Activated naive CD8-positive, alpha-beta T cell treated with anti-CD3 and anti-CD28 coated beads for 36 hours (primary cell): ENCODE measurements around the gene ZNF607. TPM values are rescaled to one million over a fixed set of nuclear protein-coding genes. Genes with fewer than 3 reads are reported as not detected.
"Not testable (repeated sequence)": the region's sequence is repeated elsewhere in the genome, so short reads cannot be mapped to it uniquely, and the experiment has no call there.

Experiments
- DNase-seq: peaks from one replicate; pipeline ENCODE4 v3.0.0; 2021
- H3K27ac Mint-ChIP-seq: one replicate; pipeline ENCODE4 v1.8.0; 2022; ENCODE audit warnings: mild to moderate bottlenecking, moderate library complexity, mixed read lengths
- H3K27me3 Mint-ChIP-seq: one replicate; pipeline ENCODE4 v1.8.0; 2022; ENCODE audit warnings: mild to moderate bottlenecking, mixed read lengths
- H3K36me3 Mint-ChIP-seq: one replicate; pipeline ENCODE4 v1.8.0; 2021; ENCODE audit warnings: mild to moderate bottlenecking, mixed read lengths
- H3K4me1 Mint-ChIP-seq: one replicate; pipeline ENCODE4 v1.8.0; 2021; ENCODE audit warnings: mixed read lengths
- H3K4me3 Mint-ChIP-seq: one replicate; pipeline ENCODE4 v1.8.0; 2022; ENCODE audit warnings: mild to moderate bottlenecking, moderate library complexity, mixed read lengths
- H3K9me3 Mint-ChIP-seq: one replicate; pipeline ENCODE4 v1.8.0; 2022; ENCODE audit warnings: mixed read lengths
- total RNA-seq, 2 experiments: library from RNA; stranded (reverse); gene quantifications; one replicate each; pipeline ENCODE4 v1.2.3, GENCODE V29; 2021

Gene ZNF607
- 1 to 10 TPM; 4.7 to 6.5 TPM for total RNA-seq

DNA sequence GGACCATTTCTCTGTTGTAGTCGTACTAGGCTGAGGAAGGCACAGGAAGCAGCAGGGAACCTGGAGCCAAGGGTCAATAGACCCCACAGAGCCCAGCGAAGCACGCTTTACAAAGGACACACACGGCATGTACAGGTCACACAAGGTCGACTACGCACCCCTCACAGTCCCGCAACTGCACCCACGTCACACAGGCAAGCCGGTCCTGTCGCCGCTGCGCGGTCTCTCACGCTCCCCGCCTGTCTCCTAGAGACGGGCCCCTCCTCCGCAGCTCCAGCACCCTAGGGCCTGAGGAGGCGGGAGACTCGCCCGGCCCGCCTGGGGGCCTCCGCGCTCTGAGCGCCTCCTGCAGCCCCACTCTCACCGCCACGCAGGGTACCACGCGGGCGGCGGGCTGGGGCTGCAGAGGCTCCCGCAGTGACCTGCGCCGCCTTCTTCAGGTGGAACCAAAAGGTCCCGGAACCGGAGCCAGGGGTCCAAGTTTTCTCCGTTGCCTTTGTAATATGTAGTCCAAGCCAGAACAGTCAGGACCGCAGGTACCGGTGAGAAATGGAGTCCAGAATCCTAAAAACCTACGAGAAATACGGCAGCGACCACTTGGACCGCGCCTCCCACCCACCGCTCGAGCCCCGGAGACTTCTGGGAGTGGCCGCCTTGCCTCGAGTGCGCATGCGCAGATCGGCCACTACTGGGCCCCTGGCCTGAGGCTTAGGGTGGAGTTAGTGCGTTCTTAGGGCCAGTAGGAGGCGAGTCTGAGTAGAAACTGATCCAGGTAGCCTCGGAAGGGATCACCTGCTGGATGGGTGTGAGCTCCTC is at the start of gene ZNF607:
Gene ZNF607 (minus strand): TSS at position 651 of the 816 bp plus-strand sequence. CDS start 8,143 bp downstream, outside the sequence.
- peak within 1 kb of the TSS; percentile 91 for H3K4me3 Mint-ChIP-seq
- peaks cover 17% of the 10 kb centered on the region for H3K9me3 Mint-ChIP-seq
- peaks cover 15% of the 10 kb centered on the region for H3K4me1 Mint-ChIP-seq
- H3K27ac Mint-ChIP-seq = peak within 1 kb of the TSS; percentile 89
- H3K36me3 Mint-ChIP-seq = peaks cover 44% of the 10 kb centered on the region
- H3K27me3 Mint-ChIP-seq = no peaks in the 10 kb centered on the region
- peak; percentile 90 for DNase-seq

DNA sequence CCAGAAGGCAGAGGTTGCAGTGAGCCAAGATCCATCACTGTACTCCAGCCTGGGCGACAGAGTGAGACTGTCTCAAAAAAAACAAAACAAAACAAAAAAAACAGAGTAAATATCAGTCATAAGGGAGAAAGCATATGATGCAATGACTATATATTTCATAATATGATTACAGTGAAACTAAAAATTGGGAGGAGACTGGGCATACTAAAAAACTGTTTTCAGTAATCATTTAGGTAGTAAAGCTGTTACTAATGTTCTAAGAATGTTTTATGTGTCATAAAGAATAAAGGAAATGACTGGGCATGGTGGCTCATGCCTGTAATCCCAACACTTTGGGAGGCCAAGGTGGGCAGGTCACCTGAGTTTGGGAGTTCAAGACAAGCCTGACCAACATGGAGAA is 43.9 kb upstream of the ZNF607 start:
- peaks cover 32% of the 10 kb centered on the region for H3K9me3 Mint-ChIP-seq
- peaks cover 83% of the 10 kb centered on the region for H3K36me3 Mint-ChIP-seq
- no peak for DNase-seq
- H3K27ac Mint-ChIP-seq = peak overlapping the region; percentile 26
- no peaks in the 10 kb centered on the region for H3K27me3 Mint-ChIP-seq
- H3K4me3 Mint-ChIP-seq = no peak overlapping the region
- H3K4me1 Mint-ChIP-seq = no peaks in the 10 kb centered on the region

DNA sequence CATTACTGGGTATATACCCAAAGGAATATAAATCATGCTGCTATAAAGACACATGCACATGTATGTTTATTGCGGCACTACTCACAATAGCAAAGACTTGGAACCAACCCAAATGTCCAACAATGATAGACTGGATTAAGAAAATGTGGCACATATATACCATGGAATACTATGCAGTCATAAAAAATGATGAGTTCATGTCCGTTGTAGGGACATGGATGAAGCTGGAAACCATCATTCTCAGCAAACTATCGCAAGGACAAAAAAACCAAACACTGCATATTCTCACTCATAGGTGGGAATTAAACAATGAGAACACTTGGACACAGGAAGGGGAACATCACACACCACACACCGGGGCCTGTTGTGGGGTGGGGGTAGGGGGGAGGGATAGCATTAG is 38.1 kb upstream of the ZNF607 start:
- H3K27me3 Mint-ChIP-seq = not testable (repeated sequence)

DNA sequence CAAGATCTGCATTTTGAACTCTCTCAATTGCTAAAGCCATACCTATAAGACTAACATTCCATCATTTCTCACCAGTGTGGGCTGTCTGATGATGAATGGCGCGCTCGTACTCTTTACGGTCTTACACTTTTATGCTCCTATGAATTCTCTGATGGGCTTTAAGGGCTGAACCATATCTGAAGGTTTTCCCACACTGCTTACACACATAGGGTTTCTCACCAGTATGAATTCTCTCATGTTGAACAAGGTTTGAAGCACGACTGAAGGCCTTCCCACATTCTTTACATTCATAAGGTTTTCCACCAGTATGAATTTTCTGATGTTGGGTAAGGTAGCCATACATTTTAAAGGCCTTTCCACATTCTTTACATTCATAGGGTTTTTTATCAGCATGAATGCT is 18.8 kb upstream of the ZNF607 start:
- peaks cover 93% of the 10 kb centered on the region for H3K36me3 Mint-ChIP-seq

More for the DNA sequence above, 38.1 kb upstream of the ZNF607 start:
- H3K4me1 Mint-ChIP-seq, H3K4me3 Mint-ChIP-seq, H3K27ac Mint-ChIP-seq, DNase-seq: not testable (repeated sequence)
- Mint-ChIP-seq H3K36me3 (peaks cover 69% of the 10 kb centered on the region), H3K9me3 (peaks cover 33% of the 10 kb centered on the region)

DNA sequence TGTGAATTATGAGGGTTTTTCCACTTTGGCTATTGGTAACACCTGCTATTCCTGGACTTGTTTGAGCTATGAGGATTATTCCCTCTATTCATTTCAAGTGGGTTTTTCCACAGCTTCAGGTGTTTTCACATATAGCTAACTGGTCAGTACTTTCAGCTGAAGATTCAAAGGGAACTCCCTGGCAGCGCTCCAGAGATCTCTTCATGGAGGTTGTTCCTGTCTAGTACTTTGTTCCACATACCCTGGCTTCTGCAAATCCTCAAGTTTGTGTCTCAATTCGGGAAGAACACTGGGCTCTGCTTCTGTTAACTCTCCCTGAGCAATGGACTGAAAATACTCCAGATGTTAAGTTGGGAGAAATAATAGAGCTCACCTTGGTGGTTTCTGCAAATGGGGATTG is 5.6 kb upstream of the ZNF607 start:
- DNase-seq = no peak

More for the DNA sequence above, 18.8 kb upstream of the ZNF607 start:
- Mint-ChIP-seq H3K27me3 (no peaks in the 10 kb centered on the region), H3K27ac (no peak overlapping the region), H3K4me3 (no peak overlapping the region), H3K9me3 (peaks cover 72% of the 10 kb centered on the region), H3K4me1 (no peaks in the 10 kb centered on the region)
- no peak for DNase-seq

DNA sequence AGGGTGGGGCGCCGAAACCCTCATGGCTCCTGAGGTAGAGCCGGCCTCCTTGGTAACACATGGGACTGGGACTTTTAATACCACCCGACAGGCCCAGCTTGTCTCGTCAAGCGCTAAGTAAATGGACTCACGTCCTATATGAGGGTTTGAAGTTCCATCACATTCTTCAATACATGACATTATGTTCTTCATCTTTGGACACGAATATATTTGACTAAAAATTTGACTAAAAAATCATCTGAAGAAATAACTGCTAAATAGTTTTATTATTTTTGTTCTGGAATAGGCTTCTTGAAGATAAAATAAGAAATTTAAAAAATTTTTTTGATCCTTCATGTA is 335 bp upstream of the ZNF607 start:
- no peak for DNase-seq
- Mint-ChIP-seq H3K36me3 (peaks cover 38% of the 10 kb centered on the region), H3K9me3 (peaks cover 17% of the 10 kb centered on the region), H3K4me3 (peak overlapping the region; percentile 91), H3K27ac (peak overlapping the region; percentile 88), H3K27me3 (no peaks in the 10 kb centered on the region), H3K4me1 (peaks cover 15% of the 10 kb centered on the region)

More for the DNA sequence above, 5.6 kb upstream of the ZNF607 start:
- no peaks in the 10 kb centered on the region for H3K4me1 Mint-ChIP-seq
- H3K27ac Mint-ChIP-seq = no peak overlapping the region
- H3K27me3 Mint-ChIP-seq = no peaks in the 10 kb centered on the region
- no peak overlapping the region for H3K4me3 Mint-ChIP-seq
- H3K9me3 Mint-ChIP-seq = peaks cover 12% of the 10 kb centered on the region
- H3K36me3 Mint-ChIP-seq = peaks cover 19% of the 10 kb centered on the region

DNA sequence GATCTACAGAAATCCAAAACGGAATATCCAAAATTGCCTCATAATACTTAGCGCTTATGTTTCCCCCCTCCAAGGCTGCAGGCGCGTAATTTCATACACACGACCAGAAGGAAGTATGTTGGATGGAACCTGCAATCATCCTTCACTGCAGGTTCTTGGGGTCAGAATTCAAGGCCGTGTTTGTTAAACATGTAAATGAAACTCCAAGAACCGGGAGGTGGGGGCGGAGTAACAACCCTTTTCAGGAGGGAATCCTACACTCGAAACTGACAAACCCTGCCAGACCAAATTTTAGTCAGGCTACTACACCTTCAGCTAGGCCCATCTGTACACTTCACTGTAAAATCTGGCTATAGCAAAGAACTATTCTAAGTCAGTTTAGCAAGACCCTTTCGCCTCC is 1.3 kb downstream of the ZNF607 start:
- Mint-ChIP-seq H3K9me3 (peaks cover 11% of the 10 kb centered on the region), H3K4me1 (peaks cover 15% of the 10 kb centered on the region), H3K4me3 (peak overlapping the region; percentile 91), H3K27me3 (no peaks in the 10 kb centered on the region), H3K27ac (peak overlapping the region; percentile 89), H3K36me3 (peaks cover 49% of the 10 kb centered on the region)
- no peak for DNase-seq

DNA sequence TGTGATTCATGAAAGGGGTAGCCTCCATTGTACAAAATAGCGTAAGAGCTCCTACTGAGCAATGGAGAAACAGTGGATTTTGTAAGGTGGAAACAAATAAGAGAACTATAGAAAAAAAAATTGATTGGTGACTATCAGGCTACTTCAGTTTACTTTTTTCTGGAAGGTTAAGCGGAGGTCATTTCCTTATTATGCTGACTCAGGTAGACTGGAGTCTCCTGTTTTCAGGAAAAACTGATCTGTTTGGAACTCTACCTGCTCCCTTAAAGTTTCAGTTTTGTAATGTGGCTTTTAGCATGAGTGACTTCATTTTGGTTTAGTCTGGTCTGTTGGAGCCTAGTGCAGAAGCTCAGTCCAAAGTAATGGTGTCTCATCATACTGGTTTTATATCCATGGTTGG is 3.4 kb downstream of the ZNF607 start:
- Mint-ChIP-seq H3K27ac (no peak overlapping the region), H3K4me1 (peaks cover 16% of the 10 kb centered on the region), H3K4me3 (no peak overlapping the region), H3K27me3 (no peaks in the 10 kb centered on the region), H3K9me3 (peaks cover 22% of the 10 kb centered on the region), H3K36me3 (peaks cover 70% of the 10 kb centered on the region)
- DNase-seq = no peak

DNA sequence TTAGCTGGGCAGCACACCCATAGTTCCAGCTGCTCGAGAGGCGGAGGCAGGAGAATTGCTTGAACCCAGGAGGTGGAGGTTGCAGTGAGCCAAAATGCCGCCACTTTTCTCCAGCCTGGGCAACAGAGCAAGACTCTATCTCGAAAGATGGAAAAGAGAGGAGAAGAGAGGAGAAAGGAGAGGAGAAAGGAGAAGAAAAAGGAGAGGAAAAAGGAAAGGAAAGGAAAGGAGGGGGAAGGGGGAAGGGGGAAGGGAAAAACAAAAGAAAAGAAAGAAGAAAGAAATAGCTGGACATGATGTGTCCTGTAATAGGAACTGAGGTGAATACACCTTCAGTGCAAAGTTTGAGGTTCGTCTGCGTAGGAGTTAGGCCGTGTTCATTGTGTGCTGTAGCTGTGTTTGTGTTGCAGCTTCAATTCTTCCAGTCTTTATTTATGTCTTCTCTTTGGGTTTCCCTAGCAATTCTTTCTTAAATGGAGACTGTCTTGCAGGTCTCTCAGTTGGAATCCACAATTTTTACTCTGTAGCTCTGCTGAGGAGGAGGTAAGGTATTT is 13.4 kb downstream of the ZNF607 start:
- Mint-ChIP-seq H3K4me1 (no peaks in the 10 kb centered on the region), H3K27ac (no peak overlapping the region), H3K27me3 (no peaks in the 10 kb centered on the region), H3K9me3 (peaks cover 36% of the 10 kb centered on the region), H3K36me3 (peaks cover 88% of the 10 kb centered on the region), H3K4me3 (no peak overlapping the region)
- no peak for DNase-seq

DNA sequence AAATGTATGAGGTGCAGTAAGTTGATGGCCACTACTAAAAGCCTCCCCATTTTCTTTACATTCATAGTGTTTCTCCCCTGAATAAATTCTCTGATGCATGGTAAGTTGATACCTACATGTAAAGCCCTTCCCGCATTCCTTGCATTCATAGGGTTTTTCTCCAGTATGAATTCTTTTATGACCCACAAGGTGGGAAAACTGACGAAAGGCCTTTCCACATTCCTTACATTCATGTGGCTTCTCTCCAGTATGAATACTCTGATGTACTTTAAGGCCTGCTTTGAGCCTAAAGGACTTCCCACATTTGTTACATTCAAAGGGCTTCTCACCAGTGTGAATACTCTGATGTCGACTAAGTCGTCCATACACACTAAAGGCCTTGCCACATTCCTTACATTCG is 20.5 kb downstream of the ZNF607 start:
- Mint-ChIP-seq H3K36me3 (peaks cover 74% of the 10 kb centered on the region), H3K27me3 (no peaks in the 10 kb centered on the region), H3K27ac (no peak overlapping the region), H3K4me1 (no peaks in the 10 kb centered on the region), H3K4me3 (no peak overlapping the region), H3K9me3 (peaks cover 48% of the 10 kb centered on the region)
- no peak for DNase-seq

DNA sequence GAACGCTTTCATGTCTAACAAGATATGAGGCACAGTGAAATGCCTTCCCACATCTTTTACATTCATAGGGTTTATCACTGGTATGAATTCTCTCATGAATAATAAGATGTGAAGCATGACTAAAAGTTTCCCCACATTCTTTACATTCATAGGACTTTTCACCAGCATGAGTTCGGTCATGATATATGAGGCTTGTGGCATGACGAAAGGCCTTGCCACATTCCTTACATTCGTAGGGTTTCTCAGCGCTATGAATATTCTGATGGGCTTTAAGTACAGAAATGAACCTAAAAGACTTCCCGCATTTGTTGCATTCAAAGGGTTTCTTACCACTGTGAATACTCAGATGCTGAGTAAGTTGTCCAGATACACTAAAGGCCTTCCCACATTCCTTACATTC is 21.3 kb downstream of the ZNF607 start:
- Mint-ChIP-seq H3K4me3 (no peak overlapping the region), H3K36me3 (peaks cover 70% of the 10 kb centered on the region), H3K27ac (no peak overlapping the region), H3K4me1 (no peaks in the 10 kb centered on the region), H3K9me3 (peaks cover 46% of the 10 kb centered on the region), H3K27me3 (no peaks in the 10 kb centered on the region)
- no peak for DNase-seq

DNA sequence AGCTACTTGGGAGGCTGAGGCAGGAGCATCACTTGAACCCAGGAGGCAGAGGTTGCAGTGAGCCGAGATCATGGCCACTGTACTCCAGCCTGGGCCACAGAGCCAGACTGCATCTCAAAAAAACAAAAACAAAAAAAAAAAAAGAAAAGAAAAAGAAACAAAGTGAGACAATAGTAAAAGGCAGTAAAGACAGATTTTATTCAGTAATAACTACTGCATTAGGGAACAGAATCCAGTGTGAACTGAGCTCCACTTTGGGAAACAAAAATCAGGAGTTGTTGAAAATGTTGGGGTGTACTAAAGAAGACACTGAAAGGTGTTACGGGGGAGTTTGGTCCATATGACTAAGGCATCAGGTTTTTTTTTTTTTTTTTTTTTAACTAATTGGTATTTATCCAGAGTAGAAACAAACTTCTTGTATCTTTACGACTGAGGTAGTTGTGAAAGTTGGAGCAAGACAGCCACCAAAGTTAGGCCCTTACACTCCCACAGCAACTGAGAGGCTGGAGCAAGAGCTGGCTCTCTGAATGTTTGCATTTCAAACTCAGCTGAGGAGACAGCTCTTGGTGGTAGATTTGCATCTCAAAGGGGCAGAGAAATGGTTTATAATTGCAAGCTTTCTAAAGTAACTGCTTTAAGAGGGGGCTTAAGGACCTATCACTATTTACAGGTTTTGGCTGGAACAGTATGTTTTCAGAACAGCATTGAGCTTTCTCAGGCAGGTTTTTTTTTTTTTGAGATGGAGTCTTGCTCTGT is 24.2 kb downstream of the ZNF607 start:
- Mint-ChIP-seq H3K27ac (no peak overlapping the region), H3K4me1 (peaks cover 6% of the 10 kb centered on the region), H3K9me3 (peaks cover 38% of the 10 kb centered on the region), H3K36me3 (peaks cover 52% of the 10 kb centered on the region), H3K4me3 (no peak overlapping the region), H3K27me3 (no peaks in the 10 kb centered on the region)
- no peak for DNase-seq

DNA sequence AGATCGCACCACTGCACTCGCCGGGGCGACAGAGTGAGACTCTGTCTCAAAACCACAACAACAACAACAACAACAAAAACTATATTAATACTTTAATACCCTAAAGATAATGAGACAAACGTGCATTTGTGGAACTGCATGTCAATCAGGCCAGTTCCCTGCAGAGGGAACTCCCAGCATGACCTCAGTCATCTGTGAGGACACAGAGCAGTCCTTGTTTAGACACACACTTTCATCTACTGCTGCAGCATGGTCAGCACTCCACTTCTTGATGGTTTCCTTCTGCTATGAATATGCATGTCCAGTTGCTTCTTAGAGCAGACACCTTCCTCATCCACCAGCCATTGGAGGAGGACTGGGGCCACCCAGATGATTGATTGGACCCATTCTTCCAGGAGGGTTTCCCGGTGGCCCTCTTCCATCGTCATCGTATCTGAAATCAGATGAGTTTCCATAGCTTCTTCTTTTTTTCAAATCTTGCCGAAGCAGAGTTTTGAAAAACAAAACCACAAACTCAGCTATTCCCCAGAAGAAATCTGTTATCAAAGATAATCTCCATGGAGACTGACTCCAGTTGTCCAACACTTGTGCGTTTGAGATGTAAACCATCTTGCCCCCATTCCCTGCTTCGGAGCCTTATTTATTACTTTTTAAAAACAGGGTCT is 26.5 kb downstream of the ZNF607 start:
- DNase-seq = no peak

DNA sequence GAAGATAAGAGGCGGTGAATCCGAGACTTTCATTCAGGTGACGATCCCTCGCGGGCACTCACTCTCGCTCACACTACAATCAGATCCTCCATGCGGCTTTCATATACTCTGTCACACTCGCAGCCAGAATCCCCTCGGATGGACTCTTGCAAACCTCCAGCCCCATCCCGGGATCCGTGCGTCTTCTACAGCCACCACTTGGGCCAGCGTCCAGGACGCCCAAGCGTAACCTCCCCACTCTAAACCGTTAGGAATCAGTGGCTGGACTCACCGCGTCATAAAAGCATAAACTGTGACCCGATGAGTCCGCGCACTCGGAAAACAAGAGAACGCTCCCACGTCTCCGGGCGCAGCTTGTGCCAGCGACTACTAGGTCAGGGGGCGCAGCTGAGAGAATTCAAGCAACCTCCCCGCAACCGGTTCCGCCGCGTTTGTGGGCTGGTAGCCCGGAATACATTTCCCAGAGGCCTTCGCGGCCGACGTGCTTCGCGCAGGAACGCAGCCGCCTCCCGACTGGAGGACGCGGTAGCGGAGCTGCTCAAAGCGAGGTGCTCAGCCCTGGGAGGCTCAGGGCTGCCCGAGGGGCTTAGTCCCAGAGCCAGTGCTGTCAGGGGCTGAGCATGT is 27.6 kb downstream of the ZNF607 start:
- peaks cover 19% of the 10 kb centered on the region for H3K9me3 Mint-ChIP-seq
- peaks cover 6% of the 10 kb centered on the region for H3K4me1 Mint-ChIP-seq
- H3K27ac Mint-ChIP-seq = peak overlapping the region; percentile 98
- DNase-seq = peak; percentile 86
- H3K4me3 Mint-ChIP-seq = peak overlapping the region; percentile 93
- peaks cover 41% of the 10 kb centered on the region for H3K36me3 Mint-ChIP-seq
- no peaks in the 10 kb centered on the region for H3K27me3 Mint-ChIP-seq

More for the DNA sequence above, 26.5 kb downstream of the ZNF607 start:
- H3K9me3 Mint-ChIP-seq = peaks cover 20% of the 10 kb centered on the region
- no peaks in the 10 kb centered on the region for H3K27me3 Mint-ChIP-seq
- H3K27ac Mint-ChIP-seq = no peak overlapping the region
- peaks cover 42% of the 10 kb centered on the region for H3K36me3 Mint-ChIP-seq
- no peak overlapping the region for H3K4me3 Mint-ChIP-seq
- peaks cover 6% of the 10 kb centered on the region for H3K4me1 Mint-ChIP-seq
